Hepatocyte (in vitro differentiated cells): ENCODE measurements around the gene CCDC154. TPM values are rescaled to one million over a fixed set of nuclear protein-coding genes. Genes with fewer than 3 reads are reported as not detected.

Source experiments
- DNase-seq: peaks from one replicate; pipeline ENCODE4 v3.0.0-alpha.2; 2016; ENCODE audit warnings: low spot score
- H2AFZ ChIP-seq: fragments of 200-600 bp; sonication (generic); 2 replicates; pipeline ENCODE4 v1.6.0; 2016; ENCODE audit warnings: antibody characterized with exemption, mild to moderate bottlenecking
- H3K27ac ChIP-seq: fragments of 200-600 bp; sonication (generic); 2 replicates; pipeline ENCODE4 v1.5.1; 2016; ENCODE audit warnings: mild to moderate bottlenecking
- H3K27me3 ChIP-seq: fragments of 200-600 bp; sonication (generic); 2 replicates; pipeline ENCODE4 v1.6.1; 2016
- H3K36me3 ChIP-seq: fragments of 200-600 bp; sonication (generic); replicated peaks from 2 replicates; pipeline ENCODE4 v1.5.1; 2016; ENCODE audit warnings: low read depth; ENCODE audit not compliant: insufficient read depth
- H3K4me1 ChIP-seq: fragments of 200-600 bp; sonication (generic); 2 replicates; pipeline ENCODE4 v1.5.1; 2016; ENCODE audit warnings: mild to moderate bottlenecking, moderate library complexity; ENCODE audit not compliant: insufficient read depth
- H3K4me2 ChIP-seq: fragments of 200-600 bp; sonication (generic); 2 replicates; pipeline ENCODE4 v1.6.0; 2016
- H3K4me3 ChIP-seq: fragments of 200-600 bp; sonication (generic); 2 replicates; pipeline ENCODE4 v1.5.1; 2016; ENCODE audit warnings: mild to moderate bottlenecking
- H3K79me2 ChIP-seq: fragments of 200-600 bp; sonication (generic); 2 replicates; pipeline ENCODE4 v1.6.0; 2017; ENCODE audit warnings: mild to moderate bottlenecking
- H3K9me2 ChIP-seq: fragments of 200-600 bp; sonication (generic); replicated peaks from 2 replicates; pipeline ENCODE4 v1.6.0; 2017; ENCODE audit warnings: mild to moderate bottlenecking; ENCODE audit not compliant: insufficient read depth
- H3K9me3 ChIP-seq: fragments of 200-600 bp; sonication (generic); 2 replicates; pipeline ENCODE4 v1.5.1; 2016; ENCODE audit warnings: low read depth, mild to moderate bottlenecking
- H4K20me1 ChIP-seq: fragments of 200-600 bp; sonication (generic); 2 replicates; pipeline ENCODE4 v1.6.0; 2016; ENCODE audit warnings: mild to moderate bottlenecking; ENCODE audit not compliant: insufficient read depth, poor library complexity, severe bottlenecking
- EZH2 ChIP-seq: fragments of 200-600 bp; sonication (generic); IDR thresholded peaks from 2 replicates; pipeline ENCODE4 v1.6.1; 2016; ENCODE audit warnings: antibody characterized with exemption, mild to moderate bottlenecking, borderline replicate concordance
- EZH2phosphoT487 ChIP-seq: fragments of 200-600 bp; sonication (generic); IDR thresholded peaks from one replicate; pipeline ENCODE4 v1.6.1; 2018; ENCODE audit warnings: antibody characterized with exemption, mild to moderate bottlenecking, low read depth, moderate library complexity; ENCODE audit not compliant: unreplicated experiment, severe bottlenecking
- WGBS: methylation state at CpG from one replicate; pipeline ENCODE4 v1.1.6; 2016; ENCODE audit warnings: low lambda C conversion rate; ENCODE audit errors: missing lambda C conversion rate; 5-methylcytosine and 5-hydroxymethylcytosine counted together
- polyA plus RNA-seq: library from polyadenylated mRNA; unstranded; fragments of >200 nt; fragmentation: Nextera tagmentation; extraction: Ambion mirVana; gene quantifications from 2 replicates; pipeline ENCODE4 v1.2.1, GENCODE V29; 2016
- total RNA-seq: library from RNA; depleted of rRNA; stranded (reverse); fragments of >200 nt; gene quantifications from 2 replicates; pipeline ENCODE4 v1.2.3, GENCODE V29; 2014
- TF ChIP-seq, protein P1 (sequence below): fragments of 200-600 bp; sonication (generic); IDR thresholded peaks from 2 replicates; pipeline ENCODE4 v1.5.1; 2016; ENCODE audit warnings: antibody characterized with exemption, mild to moderate bottlenecking; ENCODE audit not compliant: poor library complexity

Gene CCDC154
- total and polyA plus RNA-seq, 2 experiments from 2014 or later, result 0.33 to 1.6 TPM

GRCh38 chr16:1492082-1492922 lies 47.9 kb upstream of the CCDC154 start:
- Histone ChIP-seq H3K36me3 (no peaks in the 10 kb centered on the region), H4K20me1 (no peaks in the 10 kb centered on the region), H3K9me3 (no peaks in the 10 kb centered on the region), H3K4me3 (peak overlapping the region; percentile 57), H3K79me2 (peaks cover 17% of the 10 kb centered on the region), H3K4me2 (peak overlapping the region; percentile 88), H3K27ac (peak overlapping the region; percentile 95), H2AFZ (peak overlapping the region; percentile 91), H3K4me1 (peaks cover 13% of the 10 kb centered on the region), H3K9me2 (no peaks in the 10 kb centered on the region), H3K27me3 (no peaks in the 10 kb centered on the region)
- 89% methylated on average over 23 of the region's 23 CpGs for WGBS
- TF ChIP-seq, protein P1, sequence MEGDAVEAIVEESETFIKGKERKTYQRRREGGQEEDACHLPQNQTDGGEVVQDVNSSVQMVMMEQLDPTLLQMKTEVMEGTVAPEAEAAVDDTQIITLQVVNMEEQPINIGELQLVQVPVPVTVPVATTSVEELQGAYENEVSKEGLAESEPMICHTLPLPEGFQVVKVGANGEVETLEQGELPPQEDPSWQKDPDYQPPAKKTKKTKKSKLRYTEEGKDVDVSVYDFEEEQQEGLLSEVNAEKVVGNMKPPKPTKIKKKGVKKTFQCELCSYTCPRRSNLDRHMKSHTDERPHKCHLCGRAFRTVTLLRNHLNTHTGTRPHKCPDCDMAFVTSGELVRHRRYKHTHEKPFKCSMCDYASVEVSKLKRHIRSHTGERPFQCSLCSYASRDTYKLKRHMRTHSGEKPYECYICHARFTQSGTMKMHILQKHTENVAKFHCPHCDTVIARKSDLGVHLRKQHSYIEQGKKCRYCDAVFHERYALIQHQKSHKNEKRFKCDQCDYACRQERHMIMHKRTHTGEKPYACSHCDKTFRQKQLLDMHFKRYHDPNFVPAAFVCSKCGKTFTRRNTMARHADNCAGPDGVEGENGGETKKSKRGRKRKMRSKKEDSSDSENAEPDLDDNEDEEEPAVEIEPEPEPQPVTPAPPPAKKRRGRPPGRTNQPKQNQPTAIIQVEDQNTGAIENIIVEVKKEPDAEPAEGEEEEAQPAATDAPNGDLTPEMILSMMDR, result no peak
- TF ChIP-seq EZH2phosphoT487 (no peak), EZH2 (no peak)
- no peak for DNase-seq

GRCh38 chr16:1491327-1491726 lies 47.0 kb upstream of the CCDC154 start:
- TF ChIP-seq EZH2 (no peak), EZH2phosphoT487 (no peak)
- TF ChIP-seq, protein P1, result no peak
- no peaks in the 10 kb centered on the region for H3K9me3 ChIP-seq
- WGBS, result 91% methylated on average over 12 of the region's 12 CpGs

GRCh38 chr16:1489077-1489476 lies 44.7 kb upstream of the CCDC154 start:
- Histone ChIP-seq H3K9me2 (no peaks in the 10 kb centered on the region), H3K27me3 (no peaks in the 10 kb centered on the region), H3K4me2 (no peak overlapping the region), H3K9me3 (no peaks in the 10 kb centered on the region), H3K79me2 (peaks cover 7% of the 10 kb centered on the region), H3K4me3 (no peak overlapping the region), H2AFZ (no peak overlapping the region), H3K4me1 (peaks cover 7% of the 10 kb centered on the region), H4K20me1 (no peaks in the 10 kb centered on the region), H3K27ac (no peak overlapping the region), H3K36me3 (no peaks in the 10 kb centered on the region)
- TF ChIP-seq EZH2 (no peak), EZH2phosphoT487 (no peak)
- TF ChIP-seq, protein P1, result no peak
- WGBS, result 93% methylated on average over 12 of the region's 12 CpGs
- no peak for DNase-seq

More at GRCh38 chr16:1491327-1491726, 47.0 kb upstream of the CCDC154 start:
- H3K9me2 ChIP-seq, result no peaks in the 10 kb centered on the region
- H4K20me1 ChIP-seq, result no peaks in the 10 kb centered on the region
- no peak overlapping the region for H3K4me2 ChIP-seq
- no peaks in the 10 kb centered on the region for H3K36me3 ChIP-seq
- peaks cover 13% of the 10 kb centered on the region for H3K4me1 ChIP-seq
- no peak overlapping the region for H2AFZ ChIP-seq
- no peak overlapping the region for H3K27ac ChIP-seq
- no peak for DNase-seq
- H3K79me2 ChIP-seq, result peaks cover 17% of the 10 kb centered on the region
- no peak overlapping the region for H3K4me3 ChIP-seq
- no peaks in the 10 kb centered on the region for H3K27me3 ChIP-seq
